ENCODE results near the gene VIPR1.
A peak's percentile ranks its signal among the peaks of the same experiment; 100 is the strongest.

Gene VIPR1

GRCh38 chr3:42509111-42509510, 6.7 kb downstream of the VIPR1 start:
- DNase-seq (ENCODE audit: extremely low read depth in 1 of 2, low read depth in 1 of 2): no peak

GRCh38 chr3:42510325-42510724, 7.9 kb downstream of the VIPR1 start:
- DNase-seq (ENCODE audit: extremely low read depth in 1 of 2, low read depth in 1 of 2): no peak

GRCh38 chr3:42511201-42511600, 8.8 kb downstream of the VIPR1 start:
- DNase-seq (ENCODE audit: extremely low read depth in 1 of 2, low read depth in 1 of 2): no peak

GRCh38 chr3:42511736-42512135, 9.3 kb downstream of the VIPR1 start:
- DNase-seq (ENCODE audit: extremely low read depth in 1 of 2, low read depth in 1 of 2): no peak

DNA sequence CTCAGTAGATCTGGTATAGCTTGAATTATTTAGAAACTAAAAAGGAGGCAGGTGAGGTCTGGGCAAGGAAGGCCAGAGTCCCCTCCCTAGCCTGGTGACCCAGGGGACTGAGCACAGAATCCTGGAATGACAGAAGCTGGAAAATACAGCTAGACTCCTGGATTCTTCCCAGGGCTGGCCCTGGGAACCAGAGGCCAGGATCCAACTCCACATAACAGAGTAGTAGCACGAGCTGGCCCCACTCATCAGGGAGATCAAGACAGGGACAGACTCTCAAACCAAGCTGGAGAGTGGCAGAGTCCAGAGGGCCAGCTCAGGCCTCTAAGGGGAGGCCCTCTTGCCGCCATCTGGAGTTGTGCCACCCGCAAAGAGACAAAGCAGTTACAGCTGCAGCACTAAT, 10.7 kb downstream of the VIPR1 start:
- no peak for DNase-seq (ENCODE audit: extremely low read depth in 1 of 2, low read depth in 1 of 2)

GRCh38 chr3:42513521-42513920, 11.1 kb downstream of the VIPR1 start:
- DNase-seq (ENCODE audit: extremely low read depth in 1 of 2, low read depth in 1 of 2): no peak

GRCh38 chr3:42514876-42515275, 12.4 kb downstream of the VIPR1 start:
- no peak for DNase-seq (ENCODE audit: extremely low read depth in 1 of 2, low read depth in 1 of 2)

DNA sequence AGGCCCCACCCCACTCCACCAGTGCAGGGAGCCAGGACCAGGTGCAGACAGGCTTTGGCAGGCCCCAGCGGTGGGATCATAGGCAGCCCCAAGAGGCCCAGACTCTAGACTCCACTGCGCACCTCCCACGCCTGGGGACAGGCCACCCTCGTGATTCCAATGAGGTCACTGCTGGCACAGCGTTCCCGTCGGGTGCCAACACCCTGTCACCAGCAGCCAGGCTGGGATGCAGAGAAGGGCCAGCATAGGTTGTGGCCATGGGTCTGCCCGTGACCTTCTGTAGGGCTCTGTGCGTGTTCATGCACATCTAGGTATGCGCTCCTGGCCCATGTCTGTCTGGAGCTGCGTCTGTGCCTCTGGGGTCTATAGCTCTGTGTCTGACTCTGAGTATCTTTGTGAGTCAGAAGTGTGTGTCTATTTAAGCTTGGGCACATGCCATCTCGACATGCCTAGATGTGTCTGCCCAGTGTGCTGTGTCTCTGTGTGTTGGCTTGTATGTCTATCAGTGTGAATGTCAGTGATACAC, 13.0 kb downstream of the VIPR1 start:
- no peak for DNase-seq (ENCODE audit: extremely low read depth in 1 of 2, low read depth in 1 of 2)

DNA sequence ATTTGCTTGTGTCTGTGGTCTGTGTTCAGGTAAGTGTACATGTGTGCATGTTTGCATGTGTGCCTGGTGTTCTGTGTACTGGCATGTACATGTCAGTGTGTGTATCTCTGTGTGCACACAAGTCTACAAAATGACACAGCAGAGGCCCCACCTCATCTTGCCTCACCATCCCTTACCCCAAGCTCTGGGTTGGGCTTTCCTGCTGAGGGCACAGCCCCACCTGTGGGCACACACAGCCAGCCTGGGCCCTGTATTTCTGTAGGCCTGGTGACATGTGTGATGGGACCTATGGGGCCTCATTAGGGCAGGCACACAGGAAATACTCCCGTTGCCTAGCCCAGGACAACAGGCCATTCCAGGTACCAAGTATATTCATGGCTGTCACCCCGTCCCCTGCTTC, 13.5 kb downstream of the VIPR1 start:
- DNase-seq (ENCODE audit: extremely low read depth in 1 of 2, low read depth in 1 of 2): no peak

DNA sequence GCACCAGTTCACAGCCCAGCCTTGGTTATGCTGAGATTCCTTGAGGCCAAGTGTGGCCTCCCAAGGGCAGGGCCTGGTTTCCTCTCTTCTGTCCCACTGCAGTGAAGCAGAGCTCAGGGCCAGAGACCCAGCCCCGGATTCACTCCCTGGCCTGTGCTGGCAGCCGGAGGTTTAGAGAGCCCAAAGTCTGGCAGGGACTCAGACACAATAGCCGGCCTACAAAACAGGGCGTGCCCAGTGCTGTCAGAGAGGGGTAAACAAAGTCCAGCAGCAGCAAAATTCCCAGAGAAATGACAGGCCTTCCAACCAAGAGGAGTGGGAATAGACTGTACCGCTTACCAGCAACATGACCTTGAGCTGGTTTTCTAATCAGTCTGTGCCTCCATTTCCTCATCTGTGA, 14.0 kb downstream of the VIPR1 start:
- no peak for DNase-seq (ENCODE audit: extremely low read depth in 1 of 2, low read depth in 1 of 2)

DNA sequence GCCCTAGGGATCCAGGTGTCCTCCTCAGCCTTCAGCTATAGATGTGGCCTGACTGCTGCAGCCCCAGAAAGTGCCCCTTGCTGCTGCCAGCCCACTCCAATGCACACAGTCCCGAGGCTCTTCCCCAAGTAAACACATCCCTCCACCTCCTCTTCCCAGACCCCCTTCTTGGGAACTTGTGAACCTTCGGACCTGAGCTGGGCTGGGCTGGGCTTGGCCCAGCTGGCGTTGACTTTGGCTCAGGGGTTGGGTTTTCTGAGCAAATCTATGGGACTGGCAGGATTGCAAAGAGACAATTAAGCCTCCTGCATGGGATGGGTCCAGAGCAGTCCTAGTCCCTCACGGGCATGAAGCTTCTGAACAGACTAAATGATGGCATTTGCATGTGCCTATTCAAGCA, 14.7 kb downstream of the VIPR1 start:
- DNase-seq (ENCODE audit: extremely low read depth in 1 of 2, low read depth in 1 of 2): no peak

- DNase-seq (ENCODE audit: extremely low read depth in 1 of 2, low read depth in 1 of 2): peak in 1 of 2 donors; percentile 13
These were observed 16.5 kb downstream of the VIPR1 start for GRCh38 chr3:42518800-42519567.

- DNase-seq (ENCODE audit: extremely low read depth in 1 of 2, low read depth in 1 of 2): no peak
These were observed 17.1 kb downstream of the VIPR1 start for GRCh38 chr3:42519568-42519962.

GRCh38 chr3:42520336-42520735, 17.9 kb downstream of the VIPR1 start:
- no peak for DNase-seq (ENCODE audit: extremely low read depth in 1 of 2, low read depth in 1 of 2)

- DNase-seq (ENCODE audit: extremely low read depth in 1 of 2, low read depth in 1 of 2): no peak
These were observed 18.5 kb downstream of the VIPR1 start for GRCh38 chr3:42520906-42521305.

GRCh38 chr3:42524751-42525150, 22.3 kb downstream of the VIPR1 start:
- DNase-seq (ENCODE audit: extremely low read depth in 1 of 2, low read depth in 1 of 2): no peak

DNA sequence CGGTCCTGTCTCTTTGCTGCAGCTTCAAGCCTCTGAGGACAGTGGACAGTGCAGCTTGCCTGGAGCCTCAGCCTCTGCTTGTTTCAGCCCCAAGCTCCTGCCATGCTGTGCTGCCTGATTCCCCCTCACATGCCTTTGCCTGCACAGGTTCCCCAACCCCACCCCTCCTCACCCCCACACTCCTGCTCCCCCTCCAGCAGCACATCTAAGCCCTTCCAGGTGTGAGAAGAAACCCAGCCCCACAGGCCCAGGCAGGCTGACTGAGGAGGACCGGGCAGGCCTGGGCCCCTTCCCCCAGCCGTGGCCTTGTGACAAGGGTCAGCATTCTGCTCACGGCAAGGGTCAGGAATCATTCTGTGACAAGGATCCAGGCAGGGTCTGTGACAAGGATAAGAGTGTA, 22.8 kb downstream of the VIPR1 start:
- no peak for DNase-seq (ENCODE audit: extremely low read depth in 1 of 2, low read depth in 1 of 2)

DNA sequence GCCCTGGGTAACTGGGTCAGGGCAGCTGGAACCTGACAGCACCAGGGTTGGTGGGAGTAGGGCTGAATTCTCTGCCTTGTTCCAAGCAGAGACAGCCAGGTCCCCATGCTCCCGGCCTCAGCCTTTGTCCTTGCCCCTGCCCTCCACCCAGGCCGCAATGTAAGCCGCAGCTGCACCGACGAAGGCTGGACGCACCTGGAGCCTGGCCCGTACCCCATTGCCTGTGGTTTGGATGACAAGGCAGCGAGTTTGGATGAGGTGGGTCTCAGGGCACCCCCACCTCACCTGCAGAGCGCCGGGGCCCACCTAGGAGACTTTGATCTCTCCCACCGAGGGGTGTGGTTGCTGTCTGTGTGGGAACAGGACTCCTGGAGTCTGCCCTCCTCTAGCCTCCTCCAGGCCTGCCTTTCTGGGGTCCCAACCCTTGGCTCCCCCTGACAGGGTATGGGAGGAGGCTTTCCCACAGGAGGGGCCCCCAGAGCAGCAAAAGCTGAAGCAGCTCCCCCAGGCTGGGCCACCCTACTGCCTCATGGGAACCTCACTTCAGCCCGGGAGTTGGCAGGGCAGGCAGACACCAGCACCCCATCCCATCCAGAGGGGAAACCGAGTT, 23.4 kb downstream of the VIPR1 start:
- no peak for DNase-seq (ENCODE audit: extremely low read depth in 1 of 2, low read depth in 1 of 2)

GRCh38 chr3:42526616-42527367, 24.3 kb downstream of the VIPR1 start:
- peak in 1 of 2 donors; percentile 19 for DNase-seq (ENCODE audit: extremely low read depth in 1 of 2, low read depth in 1 of 2)

DNA sequence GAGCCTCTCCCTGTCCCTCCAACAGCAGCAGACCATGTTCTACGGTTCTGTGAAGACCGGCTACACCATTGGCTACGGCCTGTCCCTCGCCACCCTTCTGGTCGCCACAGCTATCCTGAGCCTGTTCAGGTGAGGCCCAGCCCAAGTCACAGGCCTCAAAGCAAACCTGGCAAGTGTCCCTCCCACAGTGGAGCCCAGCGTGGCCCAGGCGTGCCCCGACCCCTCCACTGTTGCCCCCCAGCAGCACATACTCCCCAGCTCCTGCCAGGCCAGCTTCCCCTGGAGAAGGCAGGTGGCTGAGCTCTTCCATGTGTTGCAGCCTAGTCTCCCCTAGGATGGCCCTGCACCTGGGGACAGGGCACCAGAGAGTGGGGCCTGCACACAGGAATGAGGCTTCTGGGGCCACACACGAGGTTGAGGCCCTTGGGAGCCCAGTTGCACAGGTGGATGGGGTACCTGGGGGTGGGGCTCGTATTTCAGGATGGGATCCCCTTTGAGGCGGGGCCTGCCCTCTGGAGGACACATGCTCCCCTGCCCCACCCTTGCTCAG, 25.0 kb downstream of the VIPR1 start:
- DNase-seq (ENCODE audit: extremely low read depth in 1 of 2, low read depth in 1 of 2): no peak

DNA sequence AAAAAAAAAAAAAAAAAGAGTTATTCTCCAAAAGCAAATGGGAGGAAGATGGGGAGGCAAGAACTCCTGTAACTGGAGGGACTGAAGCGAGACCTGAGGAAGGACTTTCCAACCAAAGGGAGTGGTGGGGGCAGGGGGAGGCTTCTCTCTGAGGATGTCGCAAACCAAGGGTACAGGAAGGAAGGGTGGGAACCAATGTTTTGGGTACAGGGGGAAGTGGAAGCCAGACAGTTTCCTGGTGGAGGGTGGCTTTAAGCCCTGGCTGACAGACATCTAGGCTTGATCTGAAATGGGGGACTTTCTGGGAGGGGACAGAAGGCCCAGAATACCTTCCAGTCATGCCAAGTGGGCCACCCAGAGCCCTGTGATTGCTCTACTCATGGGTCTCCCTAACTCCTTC, 27.0 kb downstream of the VIPR1 start:
- no peak for DNase-seq (ENCODE audit: extremely low read depth in 1 of 2, low read depth in 1 of 2)

All from activated CD8-positive, alpha-beta memory T cell treated with anti-CD3 and anti-CD28 coated beads for 1 hour (primary cell).